ENCODE data around the gene C1orf21.

The C1orf21 gene

DNA sequence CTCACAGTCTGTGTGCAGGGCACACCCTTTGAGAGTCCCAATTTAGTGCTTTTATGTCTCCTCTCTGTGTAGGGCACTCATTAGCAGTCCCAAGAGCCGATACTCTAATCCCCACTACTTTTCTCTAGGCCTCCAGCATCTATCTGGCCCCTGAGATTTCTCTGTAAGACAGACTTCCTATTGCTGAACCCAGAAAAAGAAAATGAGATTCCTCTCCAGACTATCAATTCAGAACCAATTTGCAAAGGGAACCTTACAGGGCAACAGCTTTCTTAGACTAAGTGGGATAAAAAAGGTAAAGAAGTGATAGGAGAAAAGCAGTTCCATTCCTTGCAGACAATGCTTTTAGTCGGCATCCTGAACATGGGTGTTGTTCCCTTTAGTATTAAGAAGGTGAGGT, 195.6 kb downstream of the C1orf21 start:
- TF ChIP-seq FOXP2 (optimal IDR thresholded peaks at IDR 0.05; ENCODE audit: control extremely low read depth, extremely low read length, insufficient read depth) = no peak
- TF ChIP-seq EZH2 (IDR thresholded peaks at IDR 0.05) = no peak
- TF ChIP-seq POLR2AphosphoS5 (IDR thresholded peaks at IDR 0.05; ENCODE audit: borderline replicate concordance, low read depth, low read length) = no peak
- Histone ChIP-seq H3K36me3 (ENCODE audit: insufficient read depth, low read length) (no peaks in the 10 kb centered on the region), H3K9me3 (ENCODE audit: low read depth, low read length) (no peaks in the 10 kb centered on the region), H3K27ac (no peak overlapping the region), H3K4me3 (no peak overlapping the region), H3K9ac (ENCODE audit: insufficient read length) (no peak overlapping the region)
- no peak for DNase-seq (ENCODE audit: low read depth, low spot score)

DNA sequence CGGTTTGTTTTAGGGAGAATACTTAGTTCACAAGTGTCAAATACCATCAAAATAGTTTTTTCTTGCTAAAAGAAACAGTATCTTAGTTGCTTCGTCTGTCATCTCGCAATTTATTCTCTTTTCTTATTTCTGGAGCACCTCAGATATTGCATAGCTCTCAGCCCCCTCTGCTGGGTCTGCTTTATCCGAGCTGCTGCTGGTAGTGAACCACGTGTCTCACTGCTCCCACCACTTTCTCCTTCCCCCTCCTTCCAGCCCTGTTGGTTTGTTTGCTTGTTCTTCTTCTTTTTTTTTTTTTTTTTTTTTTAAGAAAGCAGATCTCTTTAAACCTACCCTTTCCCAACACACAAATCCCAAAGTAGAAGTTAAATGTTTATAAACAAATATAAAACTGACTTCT, 197.0 kb downstream of the C1orf21 start:
- Histone ChIP-seq H3K36me3 (ENCODE audit: insufficient read depth, low read length) (no peaks in the 10 kb centered on the region), H3K9ac (ENCODE audit: insufficient read length) (no peak overlapping the region), H3K4me3 (no peak overlapping the region), H3K9me3 (ENCODE audit: low read depth, low read length) (no peaks in the 10 kb centered on the region), H3K27ac (no peak overlapping the region)
- TF ChIP-seq EZH2 (IDR thresholded peaks at IDR 0.05) = no peak
- TF ChIP-seq POLR2AphosphoS5 (IDR thresholded peaks at IDR 0.05; ENCODE audit: borderline replicate concordance, low read depth, low read length) = no peak
- no peak for TF ChIP-seq FOXP2 (optimal IDR thresholded peaks at IDR 0.05; ENCODE audit: control extremely low read depth, extremely low read length, insufficient read depth)
- DNase-seq (ENCODE audit: low read depth, low spot score) = no peak

DNA sequence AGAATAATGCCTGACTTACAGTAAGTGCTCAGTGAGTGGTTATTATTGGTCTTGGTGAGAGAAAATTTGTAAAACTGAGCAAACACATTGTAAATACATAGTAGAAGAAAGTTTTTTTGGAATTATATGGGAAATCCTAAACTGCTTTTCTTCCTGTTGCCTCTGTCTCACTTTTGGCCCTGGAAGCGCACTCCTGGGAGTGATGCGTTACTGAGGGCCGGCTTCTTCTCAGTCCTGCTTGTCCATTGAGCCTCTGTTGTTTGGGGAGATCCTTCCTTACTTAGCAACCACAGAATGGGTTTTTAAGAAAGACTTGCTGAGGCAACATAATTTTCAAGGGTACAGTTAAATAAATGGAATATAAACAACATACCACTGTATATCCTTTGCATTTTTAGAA, 201.9 kb downstream of the C1orf21 start:
- no peak for DNase-seq (ENCODE audit: low read depth, low spot score)
- TF ChIP-seq POLR2AphosphoS5 (IDR thresholded peaks at IDR 0.05; ENCODE audit: borderline replicate concordance, low read depth, low read length) (no peak), EZH2 (IDR thresholded peaks at IDR 0.05) (no peak), FOXP2 (optimal IDR thresholded peaks at IDR 0.05; ENCODE audit: control extremely low read depth, extremely low read length, insufficient read depth) (no peak)
- no peaks in the 10 kb centered on the region for H3K9me3 ChIP-seq (ENCODE audit: low read depth, low read length)
- H3K4me3 ChIP-seq = no peak overlapping the region
- no peak overlapping the region for H3K9ac ChIP-seq (ENCODE audit: insufficient read length)
- no peaks in the 10 kb centered on the region for H3K36me3 ChIP-seq (ENCODE audit: insufficient read depth, low read length)
- H3K27ac ChIP-seq = no peak overlapping the region

DNA sequence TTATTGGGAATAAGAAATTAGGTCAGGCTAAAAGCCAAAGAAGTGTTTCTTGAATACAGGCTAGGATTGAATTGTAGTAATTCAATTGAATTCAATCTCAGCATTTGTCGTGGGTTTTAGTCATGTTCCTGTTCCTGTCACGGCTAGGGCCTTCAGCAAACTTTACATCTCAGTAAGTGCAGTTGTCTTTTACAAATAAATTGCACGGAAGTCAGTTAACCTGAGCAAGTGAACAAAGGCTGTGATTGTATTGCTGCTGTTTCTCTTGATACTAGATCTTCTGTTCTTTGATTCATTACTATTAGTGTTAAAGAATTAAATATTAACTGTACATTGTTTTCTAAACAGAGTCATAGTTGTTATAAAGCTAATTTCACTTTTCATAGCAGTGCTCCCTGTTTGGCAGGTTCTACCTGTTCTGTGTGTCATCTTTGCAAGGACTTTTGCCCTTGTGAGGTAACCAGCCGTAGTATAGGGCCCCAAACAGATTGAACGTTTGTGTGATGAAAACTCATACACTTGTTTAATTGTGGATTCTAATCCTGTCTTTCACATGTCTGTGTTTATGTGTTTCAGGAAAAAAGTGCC, 203.4 kb downstream of the C1orf21 start:
- TF ChIP-seq EZH2 (IDR thresholded peaks at IDR 0.05) (no peak), FOXP2 (optimal IDR thresholded peaks at IDR 0.05; ENCODE audit: control extremely low read depth, extremely low read length, insufficient read depth) (no peak), POLR2AphosphoS5 (IDR thresholded peaks at IDR 0.05; ENCODE audit: borderline replicate concordance, low read depth, low read length) (no peak)
- no peak overlapping the region for H3K9ac ChIP-seq (ENCODE audit: insufficient read length)
- no peaks in the 10 kb centered on the region for H3K9me3 ChIP-seq (ENCODE audit: low read depth, low read length)
- H3K4me3 ChIP-seq = no peak overlapping the region
- H3K27ac ChIP-seq = no peak overlapping the region
- no peaks in the 10 kb centered on the region for H3K36me3 ChIP-seq (ENCODE audit: insufficient read depth, low read length)
- no peak for DNase-seq (ENCODE audit: low read depth, low spot score)

DNA sequence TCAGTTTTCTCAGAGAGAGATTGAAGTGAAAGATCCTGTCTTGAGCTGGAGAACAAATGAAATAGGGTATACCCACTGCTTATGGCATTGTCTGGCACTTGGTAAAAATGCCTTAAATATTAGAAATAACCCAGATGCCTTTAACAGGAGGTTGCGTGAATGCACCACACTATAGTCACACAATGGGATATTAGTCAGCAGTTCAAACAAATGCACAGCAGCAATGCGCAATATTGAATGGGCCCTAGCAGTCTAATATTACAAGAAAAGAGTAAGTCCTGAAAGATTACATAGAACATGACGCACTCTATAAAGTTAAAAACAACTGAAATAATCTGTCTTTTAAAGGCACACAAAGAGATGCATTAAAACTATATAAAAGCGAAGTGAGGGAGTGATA, 206.8 kb downstream of the C1orf21 start:
- H3K9ac ChIP-seq (ENCODE audit: insufficient read length) = no peak overlapping the region
- H3K27ac ChIP-seq = no peak overlapping the region
- H3K9me3 ChIP-seq (ENCODE audit: low read depth, low read length) = no peaks in the 10 kb centered on the region
- DNase-seq (ENCODE audit: low read depth, low spot score) = no peak
- TF ChIP-seq POLR2AphosphoS5 (IDR thresholded peaks at IDR 0.05; ENCODE audit: borderline replicate concordance, low read depth, low read length) = no peak
- TF ChIP-seq EZH2 (IDR thresholded peaks at IDR 0.05) = no peak
- no peak for TF ChIP-seq FOXP2 (optimal IDR thresholded peaks at IDR 0.05; ENCODE audit: control extremely low read depth, extremely low read length, insufficient read depth)
- no peaks in the 10 kb centered on the region for H3K36me3 ChIP-seq (ENCODE audit: insufficient read depth, low read length)
- H3K4me3 ChIP-seq = no peak overlapping the region

GRCh38 chr1:184595596-184595995, 208.8 kb downstream of the C1orf21 start:
- TF ChIP-seq EZH2 (IDR thresholded peaks at IDR 0.05) (no peak), POLR2AphosphoS5 (IDR thresholded peaks at IDR 0.05; ENCODE audit: borderline replicate concordance, low read depth, low read length) (no peak), FOXP2 (optimal IDR thresholded peaks at IDR 0.05; ENCODE audit: control extremely low read depth, extremely low read length, insufficient read depth) (no peak)
- Histone ChIP-seq H3K9me3 (ENCODE audit: low read depth, low read length) (no peaks in the 10 kb centered on the region), H3K36me3 (ENCODE audit: insufficient read depth, low read length) (no peaks in the 10 kb centered on the region), H3K27ac (no peak overlapping the region), H3K4me3 (no peak overlapping the region), H3K9ac (ENCODE audit: insufficient read length) (no peak overlapping the region)
- no peak for DNase-seq (ENCODE audit: low read depth, low spot score)

DNA sequence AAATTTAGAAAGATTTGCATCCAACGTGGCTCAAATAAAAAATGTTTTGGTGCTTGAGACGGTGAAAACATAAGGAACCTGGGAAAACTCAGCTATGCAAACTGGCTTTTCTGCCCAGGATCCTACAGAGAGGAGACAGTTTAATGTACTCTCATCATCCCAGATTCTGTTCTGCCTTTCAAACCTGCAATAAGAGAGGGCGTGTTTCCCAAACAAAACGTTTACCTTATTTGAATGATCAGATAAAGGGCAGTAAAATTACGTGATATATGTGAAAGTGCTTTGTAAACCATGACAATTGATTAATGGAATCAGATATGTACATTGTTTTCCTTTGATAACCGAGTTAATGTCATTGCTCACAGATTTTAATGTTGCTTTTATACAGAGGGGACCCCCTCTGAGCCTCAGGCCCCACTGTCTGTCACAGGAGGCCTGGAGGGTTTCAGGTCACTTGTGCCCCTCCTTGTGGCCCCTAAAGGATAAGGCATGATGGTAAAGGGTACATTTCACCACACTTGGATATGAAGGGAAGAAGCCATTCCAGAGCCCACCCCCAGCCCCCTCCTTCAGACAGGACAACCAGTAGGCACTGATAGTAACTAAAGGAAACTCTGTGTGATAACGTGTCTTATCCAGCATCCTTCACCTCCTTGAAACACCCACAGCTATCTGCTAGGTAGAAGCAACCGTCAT, 210.3 kb downstream of the C1orf21 start:
- no peak for DNase-seq (ENCODE audit: low read depth, low spot score)
- H3K9me3 ChIP-seq (ENCODE audit: low read depth, low read length) = no peaks in the 10 kb centered on the region
- no peak overlapping the region for H3K9ac ChIP-seq (ENCODE audit: insufficient read length)
- no peak overlapping the region for H3K4me3 ChIP-seq
- H3K36me3 ChIP-seq (ENCODE audit: insufficient read depth, low read length) = no peaks in the 10 kb centered on the region
- TF ChIP-seq FOXP2 (optimal IDR thresholded peaks at IDR 0.05; ENCODE audit: control extremely low read depth, extremely low read length, insufficient read depth) (no peak), EZH2 (IDR thresholded peaks at IDR 0.05) (no peak), POLR2AphosphoS5 (IDR thresholded peaks at IDR 0.05; ENCODE audit: borderline replicate concordance, low read depth, low read length) (no peak)
- H3K27ac ChIP-seq = no peak overlapping the region

DNA sequence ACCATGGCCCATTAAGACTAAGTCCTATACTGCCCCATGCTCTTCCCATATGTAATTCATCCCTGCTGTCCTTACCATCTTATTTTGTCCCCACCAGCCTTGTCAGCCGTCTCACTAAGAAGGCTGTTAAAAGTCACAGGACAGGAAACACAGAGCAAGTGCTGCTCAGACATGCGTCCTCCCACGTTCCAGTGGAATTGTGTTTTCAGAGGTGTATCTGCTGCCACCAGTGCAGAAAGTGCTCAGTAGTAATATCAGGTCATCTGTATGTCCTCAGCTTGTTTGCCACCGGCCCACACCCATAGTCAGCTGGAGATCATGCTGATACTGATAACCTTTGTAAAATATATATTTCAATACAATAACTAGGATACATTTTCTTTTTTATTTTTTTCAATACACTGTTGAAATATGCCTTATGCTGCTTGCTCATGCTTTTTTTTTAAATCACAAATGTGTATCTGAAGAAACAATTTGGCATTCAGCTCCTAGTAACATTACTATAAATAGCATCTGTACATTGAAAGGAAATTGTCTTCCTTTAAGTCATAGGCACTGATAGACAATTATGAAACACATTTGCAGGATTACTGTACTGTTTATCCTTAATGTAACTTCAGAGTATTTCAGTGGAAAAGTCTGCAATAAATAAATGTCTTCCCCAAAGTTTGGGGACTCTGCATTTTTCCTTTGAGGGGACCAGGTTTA, 211.0 kb downstream of the C1orf21 start:
- no peak for DNase-seq (ENCODE audit: low read depth, low spot score)
- no peak overlapping the region for H3K27ac ChIP-seq

More for the DNA sequence above, 211.0 kb downstream of the C1orf21 start:
- H3K9ac ChIP-seq (ENCODE audit: insufficient read length) = no peak overlapping the region
- no peak overlapping the region for H3K4me3 ChIP-seq
- H3K36me3 ChIP-seq (ENCODE audit: insufficient read depth, low read length) = no peaks in the 10 kb centered on the region
- no peak for TF ChIP-seq POLR2AphosphoS5 (IDR thresholded peaks at IDR 0.05; ENCODE audit: borderline replicate concordance, low read depth, low read length)
- TF ChIP-seq FOXP2 (optimal IDR thresholded peaks at IDR 0.05; ENCODE audit: control extremely low read depth, extremely low read length, insufficient read depth) = no peak
- no peak for TF ChIP-seq EZH2 (IDR thresholded peaks at IDR 0.05)
- no peaks in the 10 kb centered on the region for H3K9me3 ChIP-seq (ENCODE audit: low read depth, low read length)
